GM23338 (cell line): ENCODE results near the gene GNPTG. TPM values are rescaled to one million over a fixed set of nuclear protein-coding genes. Genes with fewer than 3 reads are reported as not detected.

ENCODE experiments used
- CREB1 ChIP-seq: fragments of 250-450 bp; sonication (Bioruptor Pico); IDR thresholded peaks from 2 replicates; pipeline ENCODE4 v1.5.0; 2020; ENCODE audit warnings: low read depth, mild to moderate bottlenecking, moderate library complexity
- ETS1 ChIP-seq: IDR thresholded peaks from 2 replicates; pipeline ENCODE4 v1.6.1; 2016; ENCODE audit warnings: antibody characterized with exemption
- ZNF331 ChIP-seq: fragments of 250-450 bp; sonication (Bioruptor Pico); IDR thresholded peaks from 2 replicates; pipeline ENCODE4 v1.5.0; 2020; ENCODE audit warnings: low read depth, mild to moderate bottlenecking, moderate library complexity
- polyA plus RNA-seq: library from polyadenylated mRNA; unstranded; fragments of >200 nt; fragmentation: Nextera tagmentation; extraction: Ambion mirVana; gene quantifications from 2 replicates; pipeline ENCODE4 v1.2.1, GENCODE V29; 2016
- total RNA-seq: library from RNA; depleted of rRNA; stranded (reverse); fragments of >200 nt; shearing (Covaris generic); gene quantifications from 2 replicates; pipeline ENCODE4 v1.2.3, GENCODE V29; 2014
- TF ChIP-seq, protein P1 (sequence below): fragments of 250-450 bp; sonication (Bioruptor Pico); IDR thresholded peaks from 2 replicates; pipeline ENCODE4 v1.5.0; 2020; ENCODE audit warnings: mild to moderate bottlenecking, moderate library complexity
- TF ChIP-seq, protein P2 (sequence below), 2 experiments: fragments of 200-600 bp in 1 of 2; sonication (generic) in 1 of 2; conservative IDR thresholded peaks; 2 replicates each; pipeline versions ENCODE4 v1.5.1 to v1.6.1; 2016 to 2017; ENCODE audit warnings: antibody characterized with exemption in 2 of 2, low read depth in 2 of 2, mild to moderate bottlenecking in 2 of 2, moderate library complexity in 1 of 2
- TF ChIP-seq, protein P3 (sequence below): IDR thresholded peaks from one replicate; pipeline ENCODE4 v1.6.1; 2018; ENCODE audit warnings: antibody characterized with exemption; ENCODE audit not compliant: unreplicated experiment

The GNPTG gene
- total and polyA plus RNA-seq, 2 experiments from 2014 or later: 23.3 to 41.0 TPM

- TF ChIP-seq, protein P1, sequence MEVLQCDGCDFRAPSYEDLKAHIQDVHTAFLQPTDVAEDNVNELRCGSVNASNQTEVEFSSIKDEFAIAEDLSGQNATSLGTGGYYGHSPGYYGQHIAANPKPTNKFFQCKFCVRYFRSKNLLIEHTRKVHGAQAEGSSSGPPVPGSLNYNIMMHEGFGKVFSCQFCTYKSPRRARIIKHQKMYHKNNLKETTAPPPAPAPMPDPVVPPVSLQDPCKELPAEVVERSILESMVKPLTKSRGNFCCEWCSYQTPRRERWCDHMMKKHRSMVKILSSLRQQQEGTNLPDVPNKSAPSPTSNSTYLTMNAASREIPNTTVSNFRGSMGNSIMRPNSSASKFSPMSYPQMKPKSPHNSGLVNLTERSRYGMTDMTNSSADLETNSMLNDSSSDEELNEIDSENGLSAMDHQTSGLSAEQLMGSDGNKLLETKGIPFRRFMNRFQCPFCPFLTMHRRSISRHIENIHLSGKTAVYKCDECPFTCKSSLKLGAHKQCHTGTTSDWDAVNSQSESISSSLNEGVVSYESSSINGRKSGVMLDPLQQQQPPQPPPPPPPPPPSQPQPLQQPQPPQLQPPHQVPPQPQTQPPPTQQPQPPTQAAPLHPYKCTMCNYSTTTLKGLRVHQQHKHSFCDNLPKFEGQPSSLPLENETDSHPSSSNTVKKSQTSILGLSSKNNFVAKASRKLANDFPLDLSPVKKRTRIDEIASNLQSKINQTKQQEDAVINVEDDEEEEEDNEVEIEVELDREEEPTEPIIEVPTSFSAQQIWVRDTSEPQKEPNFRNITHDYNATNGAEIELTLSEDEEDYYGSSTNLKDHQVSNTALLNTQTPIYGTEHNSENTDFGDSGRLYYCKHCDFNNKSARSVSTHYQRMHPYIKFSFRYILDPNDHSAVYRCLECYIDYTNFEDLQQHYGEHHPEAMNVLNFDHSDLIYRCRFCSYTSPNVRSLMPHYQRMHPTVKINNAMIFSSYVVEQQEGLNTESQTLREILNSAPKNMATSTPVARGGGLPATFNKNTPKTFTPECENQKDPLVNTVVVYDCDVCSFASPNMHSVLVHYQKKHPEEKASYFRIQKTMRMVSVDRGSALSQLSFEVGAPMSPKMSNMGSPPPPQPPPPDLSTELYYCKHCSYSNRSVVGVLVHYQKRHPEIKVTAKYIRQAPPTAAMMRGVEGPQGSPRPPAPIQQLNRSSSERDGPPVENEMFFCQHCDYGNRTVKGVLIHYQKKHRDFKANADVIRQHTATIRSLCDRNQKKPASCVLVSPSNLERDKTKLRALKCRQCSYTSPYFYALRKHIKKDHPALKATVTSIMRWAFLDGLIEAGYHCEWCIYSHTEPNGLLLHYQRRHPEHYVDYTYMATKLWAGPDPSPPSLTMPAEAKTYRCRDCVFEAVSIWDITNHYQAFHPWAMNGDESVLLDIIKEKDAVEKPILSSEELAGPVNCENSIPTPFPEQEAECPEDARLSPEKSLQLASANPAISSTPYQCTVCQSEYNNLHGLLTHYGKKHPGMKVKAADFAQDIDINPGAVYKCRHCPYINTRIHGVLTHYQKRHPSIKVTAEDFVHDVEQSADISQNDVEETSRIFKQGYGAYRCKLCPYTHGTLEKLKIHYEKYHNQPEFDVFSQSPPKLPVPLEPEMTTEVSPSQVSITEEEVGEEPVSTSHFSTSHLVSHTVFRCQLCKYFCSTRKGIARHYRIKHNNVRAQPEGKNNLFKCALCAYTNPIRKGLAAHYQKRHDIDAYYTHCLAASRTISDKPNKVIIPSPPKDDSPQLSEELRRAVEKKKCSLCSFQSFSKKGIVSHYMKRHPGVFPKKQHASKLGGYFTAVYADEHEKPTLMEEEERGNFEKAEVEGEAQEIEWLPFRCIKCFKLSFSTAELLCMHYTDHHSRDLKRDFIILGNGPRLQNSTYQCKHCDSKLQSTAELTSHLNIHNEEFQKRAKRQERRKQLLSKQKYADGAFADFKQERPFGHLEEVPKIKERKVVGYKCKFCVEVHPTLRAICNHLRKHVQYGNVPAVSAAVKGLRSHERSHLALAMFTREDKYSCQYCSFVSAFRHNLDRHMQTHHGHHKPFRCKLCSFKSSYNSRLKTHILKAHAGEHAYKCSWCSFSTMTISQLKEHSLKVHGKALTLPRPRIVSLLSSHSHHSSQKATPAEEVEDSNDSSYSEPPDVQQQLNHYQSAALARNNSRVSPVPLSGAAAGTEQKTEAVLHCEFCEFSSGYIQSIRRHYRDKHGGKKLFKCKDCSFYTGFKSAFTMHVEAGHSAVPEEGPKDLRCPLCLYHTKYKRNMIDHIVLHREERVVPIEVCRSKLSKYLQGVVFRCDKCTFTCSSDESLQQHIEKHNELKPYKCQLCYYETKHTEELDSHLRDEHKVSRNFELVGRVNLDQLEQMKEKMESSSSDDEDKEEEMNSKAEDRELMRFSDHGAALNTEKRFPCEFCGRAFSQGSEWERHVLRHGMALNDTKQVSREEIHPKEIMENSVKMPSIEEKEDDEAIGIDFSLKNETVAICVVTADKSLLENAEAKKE: no peak
- TF ChIP-seq ZNF331 (CRISPR knock-in tag) (no peak), ETS1 (no peak), CREB1 (no peak)
- TF ChIP-seq, protein P2, sequence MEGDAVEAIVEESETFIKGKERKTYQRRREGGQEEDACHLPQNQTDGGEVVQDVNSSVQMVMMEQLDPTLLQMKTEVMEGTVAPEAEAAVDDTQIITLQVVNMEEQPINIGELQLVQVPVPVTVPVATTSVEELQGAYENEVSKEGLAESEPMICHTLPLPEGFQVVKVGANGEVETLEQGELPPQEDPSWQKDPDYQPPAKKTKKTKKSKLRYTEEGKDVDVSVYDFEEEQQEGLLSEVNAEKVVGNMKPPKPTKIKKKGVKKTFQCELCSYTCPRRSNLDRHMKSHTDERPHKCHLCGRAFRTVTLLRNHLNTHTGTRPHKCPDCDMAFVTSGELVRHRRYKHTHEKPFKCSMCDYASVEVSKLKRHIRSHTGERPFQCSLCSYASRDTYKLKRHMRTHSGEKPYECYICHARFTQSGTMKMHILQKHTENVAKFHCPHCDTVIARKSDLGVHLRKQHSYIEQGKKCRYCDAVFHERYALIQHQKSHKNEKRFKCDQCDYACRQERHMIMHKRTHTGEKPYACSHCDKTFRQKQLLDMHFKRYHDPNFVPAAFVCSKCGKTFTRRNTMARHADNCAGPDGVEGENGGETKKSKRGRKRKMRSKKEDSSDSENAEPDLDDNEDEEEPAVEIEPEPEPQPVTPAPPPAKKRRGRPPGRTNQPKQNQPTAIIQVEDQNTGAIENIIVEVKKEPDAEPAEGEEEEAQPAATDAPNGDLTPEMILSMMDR (conservative IDR thresholded peaks at IDR 0.05; ENCODE audit: low read depth in 2 of 2): no peak
- TF ChIP-seq, protein P3, sequence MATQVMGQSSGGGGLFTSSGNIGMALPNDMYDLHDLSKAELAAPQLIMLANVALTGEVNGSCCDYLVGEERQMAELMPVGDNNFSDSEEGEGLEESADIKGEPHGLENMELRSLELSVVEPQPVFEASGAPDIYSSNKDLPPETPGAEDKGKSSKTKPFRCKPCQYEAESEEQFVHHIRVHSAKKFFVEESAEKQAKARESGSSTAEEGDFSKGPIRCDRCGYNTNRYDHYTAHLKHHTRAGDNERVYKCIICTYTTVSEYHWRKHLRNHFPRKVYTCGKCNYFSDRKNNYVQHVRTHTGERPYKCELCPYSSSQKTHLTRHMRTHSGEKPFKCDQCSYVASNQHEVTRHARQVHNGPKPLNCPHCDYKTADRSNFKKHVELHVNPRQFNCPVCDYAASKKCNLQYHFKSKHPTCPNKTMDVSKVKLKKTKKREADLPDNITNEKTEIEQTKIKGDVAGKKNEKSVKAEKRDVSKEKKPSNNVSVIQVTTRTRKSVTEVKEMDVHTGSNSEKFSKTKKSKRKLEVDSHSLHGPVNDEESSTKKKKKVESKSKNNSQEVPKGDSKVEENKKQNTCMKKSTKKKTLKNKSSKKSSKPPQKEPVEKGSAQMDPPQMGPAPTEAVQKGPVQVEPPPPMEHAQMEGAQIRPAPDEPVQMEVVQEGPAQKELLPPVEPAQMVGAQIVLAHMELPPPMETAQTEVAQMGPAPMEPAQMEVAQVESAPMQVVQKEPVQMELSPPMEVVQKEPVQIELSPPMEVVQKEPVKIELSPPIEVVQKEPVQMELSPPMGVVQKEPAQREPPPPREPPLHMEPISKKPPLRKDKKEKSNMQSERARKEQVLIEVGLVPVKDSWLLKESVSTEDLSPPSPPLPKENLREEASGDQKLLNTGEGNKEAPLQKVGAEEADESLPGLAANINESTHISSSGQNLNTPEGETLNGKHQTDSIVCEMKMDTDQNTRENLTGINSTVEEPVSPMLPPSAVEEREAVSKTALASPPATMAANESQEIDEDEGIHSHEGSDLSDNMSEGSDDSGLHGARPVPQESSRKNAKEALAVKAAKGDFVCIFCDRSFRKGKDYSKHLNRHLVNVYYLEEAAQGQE: no peak
Observed at GRCh38 chr16:1335211-1335971, 16.3 kb upstream of the GNPTG start (continued).
